K562 (cell line): ENCODE results near the gene FANCG. TPM values are rescaled to one million over a fixed set of nuclear protein-coding genes. Genes with fewer than 3 reads are reported as not detected.
A peak's percentile ranks its signal among the peaks of the same experiment; 100 is the strongest.

Experiments used
- ASH1L ChIP-seq: fragments of 450-650 bp; IDR thresholded peaks from 2 replicates; pipeline ENCODE4 v1.6.1; 2018; ENCODE audit warnings: borderline replicate concordance, mild to moderate bottlenecking, low read depth; ENCODE audit not compliant: partially characterized antibody
- CHD1 ChIP-seq: fragments of 200-600 bp; sonication (generic); IDR thresholded peaks from one replicate; pipeline ENCODE4 v1.6.1; 2012; ENCODE audit warnings: mild to moderate bottlenecking, moderate library complexity, low read length, inconsistent platforms
- DPF2 ChIP-seq: fragments of 450-650 bp; IDR thresholded peaks from 2 replicates; pipeline ENCODE4 v1.6.1; 2016
- FOXM1 ChIP-seq, 2 experiments: fragments of 450-650 bp in 1 of 2; sonication (generic) in 1 of 2; formaldehyde crosslinking in 1 of 2; IDR thresholded peaks; 2 replicates each; pipeline versions ENCODE4 v1.6.1 to v1.9.0; 2017 to 2022; ENCODE audit warnings: low read depth in 2 of 2, mild to moderate bottlenecking in 2 of 2, missing genetic modification reagents in 1 of 2, moderate library complexity in 1 of 2
- HDAC6 ChIP-seq: IDR thresholded peaks from 2 replicates; pipeline ENCODE4 v1.6.1; 2012; ENCODE audit warnings: low read depth, mild to moderate bottlenecking, control low read depth, inconsistent platforms, low read length, moderate library complexity
- HNRNPK ChIP-seq: fragments of 200-400 bp; formaldehyde crosslinking; IDR thresholded peaks from one replicate; pipeline ENCODE4 v1.6.1; 2018; ENCODE audit warnings: mild to moderate bottlenecking, low read depth, low read length; ENCODE audit not compliant: poor library complexity, severe bottlenecking
- IRF2 ChIP-seq: sonication (generic); formaldehyde crosslinking; IDR thresholded peaks from 2 replicates; pipeline ENCODE4 v1.8.1; 2022; ENCODE audit warnings: mild to moderate bottlenecking, missing genetic modification reagents
- JUN ChIP-seq, 2 experiments: sonication (generic) in 1 of 2; formaldehyde crosslinking in 1 of 2; IDR thresholded peaks; 2 replicates each; pipeline versions ENCODE4 v1.6.1 to v1.8.0; 2012 to 2022; ENCODE audit warnings: borderline replicate concordance in 2 of 2, mild to moderate bottlenecking in 2 of 2, improper control_type of control experiment in 1 of 2, low read depth in 1 of 2, low read length in 1 of 2, missing genetic modification reagents in 1 of 2
- KDM4B ChIP-seq, 2 experiments: fragments of 450-650 bp in 1 of 2; sonication (generic) in 1 of 2; IDR thresholded peaks; 2 replicates each; pipeline ENCODE4 v1.6.1; 2016 to 2017; ENCODE audit warnings: borderline replicate concordance in 2 of 2, antibody characterized with exemption in 1 of 2, low read depth in 1 of 2, mild to moderate bottlenecking in 1 of 2
- NELFE ChIP-seq: IDR thresholded peaks from 2 replicates; pipeline ENCODE4 v1.6.1; 2011; ENCODE audit warnings: mild to moderate bottlenecking; ENCODE audit not compliant: insufficient read depth, insufficient read length
- ZNF184 ChIP-seq: sonication (generic); formaldehyde crosslinking; IDR thresholded peaks from 2 replicates; pipeline ENCODE4 v1.5.0; 2020; ENCODE audit warnings: missing genetic modification reagents
- ZNF316 ChIP-seq: fragments of 450-650 bp; IDR thresholded peaks from 2 replicates; pipeline ENCODE4 v1.6.1; 2016
- ZNF717 ChIP-seq: fragments of 250-450 bp; sonication (Bioruptor Pico); IDR thresholded peaks from 2 replicates; pipeline ENCODE4 v1.5.0; 2021
- ZNF778 ChIP-seq: fragments of 450-650 bp; formaldehyde crosslinking; IDR thresholded peaks from 2 replicates; pipeline ENCODE4 v1.4.0; 2020; ENCODE audit warnings: mild to moderate bottlenecking, moderate library complexity
- polyA plus RNA-seq, 8 experiments: library from polyadenylated mRNA; depleted of rRNA in 4 of 8; stranded (reverse) in 5 of 8; unstranded in 3 of 8; fragments of >200 nt; fragmentation: Nextera tagmentation in 2 of 8; fragmentation: Illumina TruSeq in 1 of 8; extraction: Ambion mirVana in 2 of 8; extraction: Trizol in 1 of 8; gene quantifications; 2 replicates each; pipeline versions ENCODE4 v1.2.1 to v1.2.3, GENCODE V29; 2011 to 2014; ENCODE audit warnings: inconsistent platforms in 1 of 8, missing spikeins in 1 of 8
- total RNA-seq, 7 experiments: library from RNA; depleted of rRNA in 6 of 7; stranded (reverse); fragments of >200 nt in 6 of 7; fragmentation: Illumina TruSeq in 2 of 7; extraction: Trizol in 2 of 7; gene quantifications; 2 replicates each; pipeline versions ENCODE4 v1.2.1 to v1.2.3, GENCODE V29; 2011 to 2021; ENCODE audit warnings: low replicate concordance in 1 of 7
- TF ChIP-seq, protein P1 (sequence below): fragments of 250-450 bp; sonication (Bioruptor Pico); IDR thresholded peaks from 2 replicates; pipeline ENCODE4 v1.4.0; 2020; ENCODE audit warnings: mild to moderate bottlenecking, moderate library complexity
- TF ChIP-seq, protein P2 (sequence below): sonication (generic); formaldehyde crosslinking; IDR thresholded peaks from 2 replicates; pipeline ENCODE4 v1.8.0; 2022; ENCODE audit warnings: missing genetic modification reagents, mild to moderate bottlenecking, borderline replicate concordance
- TF ChIP-seq, protein P3 (sequence below): fragments of 450-650 bp; formaldehyde crosslinking; IDR thresholded peaks from 2 replicates; pipeline ENCODE4 v1.4.0; 2020; ENCODE audit warnings: mild to moderate bottlenecking
- TF ChIP-seq, protein P4 (sequence below): fragments of 450-650 bp; IDR thresholded peaks from one replicate; pipeline ENCODE4 v1.6.1; 2018; ENCODE audit warnings: mild to moderate bottlenecking, moderate library complexity; ENCODE audit not compliant: partially characterized antibody
- TF ChIP-seq, protein P5 (sequence below): sonication (generic); formaldehyde crosslinking; IDR thresholded peaks from 2 replicates; pipeline ENCODE4 v1.5.0; 2020; ENCODE audit warnings: missing genetic modification reagents
- TF ChIP-seq, protein P6 (sequence below): sonication (generic); IDR thresholded peaks from 2 replicates; pipeline ENCODE4 v1.6.1; 2016

FANCG gene
- total and polyA plus RNA-seq, 9 of the 15 experiments (the other 6 are each of a cell fraction or from before 2014, with no cell fraction given), result 7.5 to 43.9 (median 31.0) TPM

GRCh38 chr9:35115680-35116538 lies 36.2 kb upstream of the FANCG start, which contains the start of gene ATOSB (continued):
- TF ChIP-seq, protein P1, sequence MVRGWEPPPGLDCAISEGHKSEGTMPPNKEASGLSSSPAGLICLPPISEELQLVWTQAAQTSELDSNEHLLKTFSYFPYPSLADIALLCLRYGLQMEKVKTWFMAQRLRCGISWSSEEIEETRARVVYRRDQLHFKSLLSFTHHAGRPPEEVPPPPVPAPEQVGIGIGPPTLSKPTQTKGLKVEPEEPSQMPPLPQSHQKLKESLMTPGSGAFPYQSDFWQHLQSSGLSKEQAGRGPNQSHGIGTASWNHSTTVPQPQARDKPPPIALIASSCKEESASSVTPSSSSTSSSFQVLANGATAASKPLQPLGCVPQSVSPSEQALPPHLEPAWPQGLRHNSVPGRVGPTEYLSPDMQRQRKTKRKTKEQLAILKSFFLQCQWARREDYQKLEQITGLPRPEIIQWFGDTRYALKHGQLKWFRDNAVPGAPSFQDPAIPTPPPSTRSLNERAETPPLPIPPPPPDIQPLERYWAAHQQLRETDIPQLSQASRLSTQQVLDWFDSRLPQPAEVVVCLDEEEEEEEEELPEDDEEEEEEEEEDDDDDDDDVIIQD (CRISPR knock-in tag), result no peak
- TF ChIP-seq ZNF184 (no peak), ASH1L (no peak), HDAC6 (no peak), ZNF717 (CRISPR knock-in tag) (no peak), CHD1 (no peak), FOXM1 (IDR thresholded peaks at IDR 0.05; ENCODE audit: low read depth) (no peak), FOXM1 (CRISPR knock-in tag; IDR thresholded peaks at IDR 0.05; ENCODE audit: low read depth) (no peak), KDM4B (IDR thresholded peaks at IDR 0.05; ENCODE audit: borderline replicate concordance in 2 of 2, low read depth in 1 of 2) (no peak), IRF2 (CRISPR knock-in tag) (no peak), DPF2 (no peak), ZNF778 (CRISPR knock-in tag) (no peak), ZNF316 (no peak), HNRNPK (no peak), JUN (IDR thresholded peaks at IDR 0.05; ENCODE audit: borderline replicate concordance, low read depth, low read length) (no peak), JUN (CRISPR knock-in tag; IDR thresholded peaks at IDR 0.05; ENCODE audit: borderline replicate concordance) (no peak), NELFE (no peak)
- TF ChIP-seq, protein P2, sequence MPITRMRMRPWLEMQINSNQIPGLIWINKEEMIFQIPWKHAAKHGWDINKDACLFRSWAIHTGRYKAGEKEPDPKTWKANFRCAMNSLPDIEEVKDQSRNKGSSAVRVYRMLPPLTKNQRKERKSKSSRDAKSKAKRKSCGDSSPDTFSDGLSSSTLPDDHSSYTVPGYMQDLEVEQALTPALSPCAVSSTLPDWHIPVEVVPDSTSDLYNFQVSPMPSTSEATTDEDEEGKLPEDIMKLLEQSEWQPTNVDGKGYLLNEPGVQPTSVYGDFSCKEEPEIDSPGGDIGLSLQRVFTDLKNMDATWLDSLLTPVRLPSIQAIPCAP, result no peak
- TF ChIP-seq, protein P3, sequence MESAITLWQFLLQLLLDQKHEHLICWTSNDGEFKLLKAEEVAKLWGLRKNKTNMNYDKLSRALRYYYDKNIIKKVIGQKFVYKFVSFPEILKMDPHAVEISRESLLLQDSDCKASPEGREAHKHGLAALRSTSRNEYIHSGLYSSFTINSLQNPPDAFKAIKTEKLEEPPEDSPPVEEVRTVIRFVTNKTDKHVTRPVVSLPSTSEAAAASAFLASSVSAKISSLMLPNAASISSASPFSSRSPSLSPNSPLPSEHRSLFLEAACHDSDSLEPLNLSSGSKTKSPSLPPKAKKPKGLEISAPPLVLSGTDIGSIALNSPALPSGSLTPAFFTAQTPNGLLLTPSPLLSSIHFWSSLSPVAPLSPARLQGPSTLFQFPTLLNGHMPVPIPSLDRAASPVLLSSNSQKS (CRISPR knock-in tag), result no peak
- TF ChIP-seq, protein P4, sequence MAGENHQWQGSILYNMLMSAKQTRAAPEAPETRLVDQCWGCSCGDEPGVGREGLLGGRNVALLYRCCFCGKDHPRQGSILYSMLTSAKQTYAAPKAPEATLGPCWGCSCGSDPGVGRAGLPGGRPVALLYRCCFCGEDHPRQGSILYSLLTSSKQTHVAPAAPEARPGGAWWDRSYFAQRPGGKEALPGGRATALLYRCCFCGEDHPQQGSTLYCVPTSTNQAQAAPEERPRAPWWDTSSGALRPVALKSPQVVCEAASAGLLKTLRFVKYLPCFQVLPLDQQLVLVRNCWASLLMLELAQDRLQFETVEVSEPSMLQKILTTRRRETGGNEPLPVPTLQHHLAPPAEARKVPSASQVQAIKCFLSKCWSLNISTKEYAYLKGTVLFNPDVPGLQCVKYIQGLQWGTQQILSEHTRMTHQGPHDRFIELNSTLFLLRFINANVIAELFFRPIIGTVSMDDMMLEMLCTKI, result no peak
- TF ChIP-seq, protein P5, sequence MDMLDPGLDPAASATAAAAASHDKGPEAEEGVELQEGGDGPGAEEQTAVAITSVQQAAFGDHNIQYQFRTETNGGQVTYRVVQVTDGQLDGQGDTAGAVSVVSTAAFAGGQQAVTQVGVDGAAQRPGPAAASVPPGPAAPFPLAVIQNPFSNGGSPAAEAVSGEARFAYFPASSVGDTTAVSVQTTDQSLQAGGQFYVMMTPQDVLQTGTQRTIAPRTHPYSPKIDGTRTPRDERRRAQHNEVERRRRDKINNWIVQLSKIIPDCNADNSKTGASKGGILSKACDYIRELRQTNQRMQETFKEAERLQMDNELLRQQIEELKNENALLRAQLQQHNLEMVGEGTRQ (CRISPR knock-in tag), result peak; percentile 80
- TF ChIP-seq, protein P6, sequence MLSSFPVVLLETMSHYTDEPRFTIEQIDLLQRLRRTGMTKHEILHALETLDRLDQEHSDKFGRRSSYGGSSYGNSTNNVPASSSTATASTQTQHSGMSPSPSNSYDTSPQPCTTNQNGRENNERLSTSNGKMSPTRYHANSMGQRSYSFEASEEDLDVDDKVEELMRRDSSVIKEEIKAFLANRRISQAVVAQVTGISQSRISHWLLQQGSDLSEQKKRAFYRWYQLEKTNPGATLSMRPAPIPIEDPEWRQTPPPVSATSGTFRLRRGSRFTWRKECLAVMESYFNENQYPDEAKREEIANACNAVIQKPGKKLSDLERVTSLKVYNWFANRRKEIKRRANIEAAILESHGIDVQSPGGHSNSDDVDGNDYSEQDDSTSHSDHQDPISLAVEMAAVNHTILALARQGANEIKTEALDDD, result no peak
